ENCODE results near the gene LPCAT2.

The LPCAT2 gene

DNA sequence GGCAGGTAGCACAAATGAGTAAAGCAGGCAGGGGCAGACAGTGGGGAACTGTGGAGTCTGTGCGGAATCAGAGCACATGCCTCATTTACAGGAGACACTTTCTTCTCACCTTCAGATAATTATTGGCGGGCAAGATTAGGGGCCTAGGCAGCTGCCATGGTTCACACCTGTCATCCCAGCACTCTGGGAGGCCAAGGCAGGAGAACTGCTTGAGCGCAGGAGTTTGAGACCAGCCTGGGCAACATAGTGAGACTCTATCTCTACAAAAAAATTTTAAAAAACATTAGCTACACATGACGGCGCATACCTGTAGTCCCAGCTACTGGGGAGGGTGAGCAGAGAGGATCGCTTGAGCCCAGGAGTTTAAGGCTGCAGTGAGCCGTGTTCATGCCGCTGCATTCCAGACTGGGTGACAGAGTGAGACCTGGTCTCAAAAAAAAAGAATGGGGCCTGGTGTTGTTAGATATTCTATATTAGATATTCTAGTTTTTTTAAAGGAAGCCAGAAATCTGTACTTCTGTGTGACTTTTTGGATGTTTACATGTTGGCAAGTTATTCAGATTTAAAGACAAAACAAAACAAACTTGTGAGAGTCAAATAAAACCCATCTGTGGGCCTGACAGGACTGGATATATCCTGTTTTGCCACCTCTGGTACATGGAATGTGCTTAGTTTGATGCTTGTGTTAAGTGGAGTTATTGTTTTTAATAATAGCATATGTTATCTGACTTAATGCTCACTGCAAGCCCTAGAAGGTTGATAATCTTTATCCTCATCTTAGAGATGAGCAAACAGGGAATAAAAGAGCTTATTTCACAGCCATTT, 4.9 kb upstream of the LPCAT2 start:
- DNase-seq (ENCODE audit: low read depth): no peak

DNA sequence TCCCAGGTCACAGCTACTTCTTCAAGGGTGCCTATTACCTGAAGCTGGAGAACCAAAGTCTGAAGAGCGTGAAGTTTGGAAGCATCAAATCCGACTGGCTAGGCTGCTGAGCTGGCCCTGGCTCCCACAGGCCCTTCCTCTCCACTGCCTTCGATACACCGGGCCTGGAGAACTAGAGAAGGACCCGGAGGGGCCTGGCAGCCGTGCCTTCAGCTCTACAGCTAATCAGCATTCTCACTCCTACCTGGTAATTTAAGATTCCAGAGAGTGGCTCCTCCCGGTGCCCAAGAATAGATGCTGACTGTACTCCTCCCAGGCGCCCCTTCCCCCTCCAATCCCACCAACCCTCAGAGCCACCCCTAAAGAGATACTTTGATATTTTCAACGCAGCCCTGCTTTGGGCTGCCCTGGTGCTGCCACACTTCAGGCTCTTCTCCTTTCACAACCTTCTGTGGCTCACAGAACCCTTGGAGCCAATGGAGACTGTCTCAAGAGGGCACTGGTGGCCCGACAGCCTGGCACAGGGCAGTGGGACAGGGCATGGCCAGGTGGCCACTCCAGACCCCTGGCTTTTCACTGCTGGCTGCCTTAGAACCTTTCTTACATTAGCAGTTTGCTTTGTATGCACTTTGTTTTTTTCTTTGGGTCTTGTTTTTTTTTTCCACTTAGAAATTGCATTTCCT, 3.4 kb upstream of the LPCAT2 start:
- DNase-seq (ENCODE audit: low read depth): no peak

GRCh38 chr16:55506083-55506482, 2.8 kb upstream of the LPCAT2 start:
- no peak for DNase-seq (ENCODE audit: low read depth)

DNA sequence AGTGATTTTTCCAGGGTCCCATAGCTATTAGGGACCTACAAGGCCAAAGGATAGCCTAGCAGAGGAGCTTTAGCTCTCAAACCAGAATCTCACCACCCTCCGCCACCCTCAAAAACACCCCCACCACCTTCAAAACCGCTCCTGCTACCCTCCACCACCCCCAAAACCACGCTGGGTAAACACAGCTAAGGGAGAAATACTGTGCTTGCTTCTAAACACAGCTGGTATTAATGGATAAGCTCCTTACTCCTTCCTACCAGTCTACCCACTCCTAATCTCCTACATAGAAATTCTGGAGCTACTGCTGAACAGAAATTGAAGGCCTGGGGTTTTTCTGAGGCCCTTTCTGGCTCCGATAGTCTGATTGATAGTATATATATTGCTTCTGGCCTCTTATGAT, 2.2 kb upstream of the LPCAT2 start:
- no peak for DNase-seq (ENCODE audit: low read depth)

- DNase-seq (ENCODE audit: low read depth): no peak
These were observed 476 bp upstream of the LPCAT2 start for GRCh38 chr16:55508271-55508921.

DNA sequence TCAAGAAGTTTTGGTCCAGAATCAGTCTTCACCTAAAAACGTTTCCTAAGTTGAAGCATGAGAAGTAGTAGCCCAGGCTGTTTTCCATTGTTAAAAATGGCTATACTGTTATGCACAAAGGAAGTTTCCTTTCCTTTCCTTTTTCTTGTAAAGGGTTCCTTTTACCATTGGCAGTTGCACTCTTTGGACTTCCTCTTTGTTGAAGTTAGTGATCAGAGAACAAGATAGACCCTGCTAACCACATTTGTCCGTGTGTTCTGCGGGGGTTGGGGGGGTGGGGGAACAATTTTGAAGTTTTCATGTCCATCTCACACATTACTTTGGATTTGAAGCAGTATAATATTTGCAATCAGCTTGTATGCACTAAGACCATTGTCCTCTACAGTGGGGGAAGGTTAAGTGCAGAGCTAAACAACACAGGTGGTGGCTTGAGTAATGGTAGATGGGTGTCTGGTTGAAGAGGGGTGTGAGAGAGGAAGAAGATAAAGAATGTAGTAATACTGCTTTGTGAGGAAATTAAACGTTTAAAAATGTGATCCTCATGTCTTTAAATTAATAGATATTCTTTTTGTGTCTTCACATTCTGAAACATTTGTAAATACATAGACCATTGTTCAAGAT, 1.4 kb downstream of the LPCAT2 start:
- DNase-seq (ENCODE audit: low read depth): no peak

GRCh38 chr16:55512941-55513340, 4.1 kb downstream of the LPCAT2 start:
- no peak for DNase-seq (ENCODE audit: low read depth)

GRCh38 chr16:55513616-55514015, 4.7 kb downstream of the LPCAT2 start:
- DNase-seq (ENCODE audit: low read depth): no peak

DNA sequence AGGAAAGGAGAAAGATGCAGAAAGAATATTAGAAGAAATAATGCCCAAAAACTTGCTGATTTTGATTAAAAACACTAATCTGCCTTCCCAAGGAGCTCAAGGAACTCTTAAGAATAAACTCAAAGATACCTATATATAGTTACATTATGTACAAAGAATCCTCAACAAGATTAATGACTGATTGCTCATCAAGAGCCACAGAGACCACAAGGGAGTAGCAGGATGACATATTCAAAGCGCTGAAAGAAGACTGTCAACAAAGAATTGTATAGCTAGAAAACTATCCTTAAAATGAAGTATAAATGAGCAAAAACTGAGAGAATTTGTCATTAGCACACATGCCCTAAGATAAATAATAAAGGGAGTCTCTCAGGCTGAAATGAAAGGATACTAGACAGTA, 6.2 kb downstream of the LPCAT2 start:
- DNase-seq (ENCODE audit: low read depth): peak; percentile 50

DNA sequence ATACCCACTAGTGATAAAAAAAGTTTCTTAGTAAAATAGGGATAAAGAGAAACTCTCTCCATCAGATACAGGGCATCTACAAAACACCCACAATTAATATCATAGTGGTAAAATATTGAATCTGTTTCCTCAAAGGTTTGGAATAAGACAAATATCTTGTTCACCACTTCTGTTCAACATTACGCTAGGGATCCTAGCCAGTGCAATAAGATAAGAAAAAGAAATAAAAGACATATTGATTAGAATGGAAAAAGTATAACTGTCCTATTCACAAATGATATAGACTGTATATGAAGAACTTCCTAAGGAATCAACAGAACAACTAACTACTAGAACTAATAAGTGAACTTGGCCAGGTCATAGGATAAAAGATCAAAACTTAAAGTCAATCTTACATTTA, 12.9 kb downstream of the LPCAT2 start:
- DNase-seq (ENCODE audit: low read depth): no peak

- DNase-seq (ENCODE audit: low read depth): no peak
These were observed 17.6 kb downstream of the LPCAT2 start for GRCh38 chr16:55526441-55526840.

GRCh38 chr16:55527885-55528284, 19.0 kb downstream of the LPCAT2 start:
- no peak for DNase-seq (ENCODE audit: low read depth)

- peak; percentile 60 for DNase-seq (ENCODE audit: low read depth)
These were observed 20.1 kb downstream of the LPCAT2 start for GRCh38 chr16:55529018-55529417.

- no peak for DNase-seq (ENCODE audit: low read depth)
These were observed 21.5 kb downstream of the LPCAT2 start for GRCh38 chr16:55530316-55530856.

DNA sequence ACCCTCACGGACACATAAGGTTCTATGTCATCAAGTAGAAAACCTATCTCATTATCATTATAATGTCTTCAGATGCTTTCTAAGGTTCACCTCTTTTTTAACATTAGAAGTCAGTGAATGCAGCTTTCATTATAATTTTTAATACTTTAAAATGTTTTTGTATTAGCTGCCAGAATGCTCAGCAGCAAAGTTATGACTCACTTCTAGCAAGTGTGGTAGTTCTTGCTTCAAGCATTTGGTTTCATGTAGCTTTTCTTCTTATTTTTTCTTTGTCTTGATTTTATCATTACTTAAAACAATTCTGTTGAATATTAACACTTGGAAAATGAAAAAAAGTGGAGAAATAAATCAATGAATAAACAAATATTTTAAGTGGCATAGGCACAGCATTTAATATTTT, 23.4 kb downstream of the LPCAT2 start:
- no peak for DNase-seq (ENCODE audit: low read depth)

GRCh38 chr16:55534756-55535155, 25.9 kb downstream of the LPCAT2 start:
- DNase-seq (ENCODE audit: low read depth): no peak

GRCh38 chr16:55539049-55539448, 30.2 kb downstream of the LPCAT2 start:
- DNase-seq (ENCODE audit: low read depth): no peak

DNA sequence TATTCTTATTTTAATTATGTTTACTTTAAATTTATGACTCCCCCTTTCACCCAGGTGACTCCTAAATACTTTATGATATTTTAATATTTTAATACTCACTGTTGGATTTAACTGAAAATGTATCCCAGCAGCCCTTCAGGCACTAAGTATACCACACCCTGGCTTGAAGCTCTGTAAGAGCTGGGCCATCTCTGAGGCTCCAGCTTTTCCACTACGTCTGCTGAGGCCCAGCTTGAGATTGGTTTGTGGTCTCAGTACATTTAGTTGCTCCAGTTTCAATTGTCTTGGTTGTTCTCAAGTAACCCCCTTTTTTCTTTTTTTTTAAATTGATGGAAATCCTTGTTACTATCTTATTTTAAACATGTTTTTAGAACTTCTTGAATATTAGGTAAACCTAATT, 30.6 kb downstream of the LPCAT2 start:
- no peak for DNase-seq (ENCODE audit: low read depth)

DNA sequence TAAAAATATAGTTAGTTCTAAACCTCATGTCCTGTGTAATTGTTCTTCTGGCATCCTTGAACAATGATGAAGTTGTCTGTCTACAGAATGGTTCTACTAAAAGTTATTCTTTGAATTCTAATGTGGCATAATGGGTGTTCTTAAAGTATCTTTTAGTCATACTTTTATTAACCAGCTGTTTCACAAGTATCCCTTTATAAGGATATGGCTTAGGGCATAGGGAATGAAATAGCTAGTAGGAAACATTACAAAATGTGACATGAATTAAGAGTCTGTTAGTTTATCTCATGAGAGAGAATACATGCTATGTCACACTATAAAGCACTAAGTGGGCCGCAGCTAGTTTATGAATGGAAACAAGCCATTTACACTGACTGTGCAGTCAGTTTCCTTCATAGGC, 31.3 kb downstream of the LPCAT2 start:
- no peak for DNase-seq (ENCODE audit: low read depth)

DNA sequence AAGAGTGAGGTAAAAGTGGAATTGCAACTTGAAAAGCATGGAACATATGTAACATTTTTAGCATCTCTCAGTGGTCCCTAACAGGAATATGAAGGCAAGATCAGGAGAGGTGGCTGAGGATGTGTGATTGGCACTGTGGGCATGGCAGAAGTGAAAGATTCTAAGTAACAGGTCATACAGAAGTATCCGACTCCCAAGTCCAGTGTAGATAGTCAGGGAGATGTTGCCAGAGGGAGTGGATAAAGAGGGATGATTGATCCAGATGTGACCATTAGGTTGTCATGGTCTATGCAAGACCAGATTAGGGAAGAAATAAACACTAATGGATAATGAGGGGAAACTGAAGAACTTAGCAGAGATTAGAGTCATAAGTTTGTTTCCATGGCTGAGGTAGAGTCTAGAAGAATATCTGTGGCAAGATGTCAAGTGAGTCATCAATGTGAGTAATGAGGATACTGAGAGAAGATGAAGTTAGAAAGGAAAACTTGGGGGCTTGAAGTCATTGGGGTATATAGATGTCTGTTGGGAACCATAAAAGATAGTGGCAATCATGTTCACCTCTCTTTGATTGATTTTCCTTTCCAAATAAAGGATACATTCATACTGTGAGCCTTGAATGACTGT, 33.7 kb downstream of the LPCAT2 start:
- peak; percentile 80 for DNase-seq (ENCODE audit: low read depth)

DNA sequence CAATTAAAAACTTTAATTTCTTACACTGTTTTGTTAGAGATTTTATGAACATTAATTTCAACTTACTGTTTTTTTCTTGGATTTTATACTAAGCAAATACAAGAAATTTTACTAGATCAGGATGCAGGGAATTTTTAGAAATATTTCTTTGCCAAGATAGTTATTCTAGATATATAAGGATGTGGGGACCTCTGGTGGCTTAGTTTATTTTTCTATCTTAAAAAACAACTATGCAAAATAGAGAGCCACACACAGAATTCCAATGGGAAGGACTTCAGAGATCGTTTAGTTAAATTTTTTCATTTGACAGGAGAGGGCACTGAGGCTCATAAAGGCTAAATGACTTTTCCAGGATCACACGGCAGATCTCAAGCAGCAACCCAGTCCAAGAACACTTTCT, 34.6 kb downstream of the LPCAT2 start:
- peak; percentile 63 for DNase-seq (ENCODE audit: low read depth)

- peak; percentile 86 for DNase-seq (ENCODE audit: low read depth)
These were observed 43.7 kb downstream of the LPCAT2 start for GRCh38 chr16:55552621-55553020.
